ENCODE measurements around the gene PREB.

GRCh38 chr2:27145682-27146081 lies 11.2 kb upstream of the PREB start:
- TF ChIP-seq POLR2AphosphoS5 (IDR thresholded peaks at IDR 0.05; ENCODE audit: low read depth, low read length) (no peak), REST (IDR thresholded peaks at IDR 0.05; ENCODE audit: insufficient read depth in 1 of 2, low read depth in 2 of 2, low read length in 2 of 2) (no peak), TAF1 (IDR thresholded peaks at IDR 0.05; ENCODE audit: borderline replicate concordance, insufficient read depth, low read length) (no peak), SIN3A (IDR thresholded peaks at IDR 0.05; ENCODE audit: borderline replicate concordance, insufficient read depth, low read length) (no peak)

Measured in PFSK-1 (cell line).